Measurements from ENCODE around the gene OTP. TPM values are rescaled to one million over a fixed set of nuclear protein-coding genes. Genes with fewer than 3 reads are reported as not detected.

Gene OTP
- total RNA-seq, 1 donor from 2014 or later: 0.16 TPM

GRCh38 chr5:77649776-77650175 lies 11.3 kb upstream of the OTP start:
- Histone ChIP-seq H3K4me1 (ENCODE audit: insufficient read depth, low read length) (peaks cover 3% of the 10 kb centered on the region), H3K27ac (ENCODE audit: low read depth, low read length) (no peak overlapping the region), H2AFZ (ENCODE audit: low read depth, low read length) (no peak overlapping the region), H4K20me1 (ENCODE audit: insufficient read depth, low read length) (peaks cover 2% of the 10 kb centered on the region), H3K9me3 (ENCODE audit: insufficient read depth, low read depth, low read length) (no peaks in the 10 kb centered on the region), H3K36me3 (ENCODE audit: insufficient read depth, low read length) (no peaks in the 10 kb centered on the region), H3K4me3 (ENCODE audit: insufficient read depth, low read depth, low read length) (no peak overlapping the region), H3K9ac (ENCODE audit: low read length) (no peak overlapping the region), H3K27me3 (ENCODE audit: insufficient read depth, low read length) (peaks cover 73% of the 10 kb centered on the region), H3K79me2 (ENCODE audit: insufficient read depth, low read length) (no peaks in the 10 kb centered on the region), H3K4me2 (ENCODE audit: low read length) (no peak overlapping the region)
- no peak for DNase-seq (ENCODE audit: low read depth)
- H3K4me3 Mint-ChIP-seq (ENCODE audit: unreplicated experiment): no peak overlapping the region
- no peak overlapping the region for H3K27ac Mint-ChIP-seq (ENCODE audit: unreplicated experiment)
- H3K9me3 Mint-ChIP-seq (ENCODE audit: unreplicated experiment): peaks cover 8% of the 10 kb centered on the region
- TF ChIP-seq, protein P1, sequence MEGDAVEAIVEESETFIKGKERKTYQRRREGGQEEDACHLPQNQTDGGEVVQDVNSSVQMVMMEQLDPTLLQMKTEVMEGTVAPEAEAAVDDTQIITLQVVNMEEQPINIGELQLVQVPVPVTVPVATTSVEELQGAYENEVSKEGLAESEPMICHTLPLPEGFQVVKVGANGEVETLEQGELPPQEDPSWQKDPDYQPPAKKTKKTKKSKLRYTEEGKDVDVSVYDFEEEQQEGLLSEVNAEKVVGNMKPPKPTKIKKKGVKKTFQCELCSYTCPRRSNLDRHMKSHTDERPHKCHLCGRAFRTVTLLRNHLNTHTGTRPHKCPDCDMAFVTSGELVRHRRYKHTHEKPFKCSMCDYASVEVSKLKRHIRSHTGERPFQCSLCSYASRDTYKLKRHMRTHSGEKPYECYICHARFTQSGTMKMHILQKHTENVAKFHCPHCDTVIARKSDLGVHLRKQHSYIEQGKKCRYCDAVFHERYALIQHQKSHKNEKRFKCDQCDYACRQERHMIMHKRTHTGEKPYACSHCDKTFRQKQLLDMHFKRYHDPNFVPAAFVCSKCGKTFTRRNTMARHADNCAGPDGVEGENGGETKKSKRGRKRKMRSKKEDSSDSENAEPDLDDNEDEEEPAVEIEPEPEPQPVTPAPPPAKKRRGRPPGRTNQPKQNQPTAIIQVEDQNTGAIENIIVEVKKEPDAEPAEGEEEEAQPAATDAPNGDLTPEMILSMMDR (IDR thresholded peaks at IDR 0.05; ENCODE audit: insufficient read depth, low read depth, low read length): no peak
- no peak for TF ChIP-seq EZH2 (IDR thresholded peaks at IDR 0.05; ENCODE audit: insufficient read depth, low read length)
- H3K36me3 Mint-ChIP-seq (ENCODE audit: low read depth, unreplicated experiment): peaks cover 2% of the 10 kb centered on the region
- H3K4me1 Mint-ChIP-seq (ENCODE audit: low read depth, unreplicated experiment): no peaks in the 10 kb centered on the region
- FAIRE-seq: no peak
- H3K27me3 Mint-ChIP-seq (ENCODE audit: low read depth, unreplicated experiment): peaks cover 75% of the 10 kb centered on the region

GRCh38 chr5:77645995-77646639 lies 7.6 kb upstream of the OTP start:
- H3K9me3 ChIP-seq (ENCODE audit: insufficient read depth, low read depth, low read length): no peaks in the 10 kb centered on the region
- H3K4me3 ChIP-seq (ENCODE audit: insufficient read depth, low read depth, low read length): no peak overlapping the region
- no peaks in the 10 kb centered on the region for H3K79me2 ChIP-seq (ENCODE audit: insufficient read depth, low read length)
- peaks cover 98% of the 10 kb centered on the region for H3K27me3 ChIP-seq (ENCODE audit: insufficient read depth, low read length)
- Mint-ChIP-seq H3K27ac (ENCODE audit: unreplicated experiment) (no peak overlapping the region), H3K27me3 (ENCODE audit: low read depth, unreplicated experiment) (peaks cover 85% of the 10 kb centered on the region), H3K4me1 (ENCODE audit: low read depth, unreplicated experiment) (peaks cover 2% of the 10 kb centered on the region), H3K36me3 (ENCODE audit: low read depth, unreplicated experiment) (peaks cover 4% of the 10 kb centered on the region), H3K9me3 (ENCODE audit: unreplicated experiment) (peaks cover 8% of the 10 kb centered on the region), H3K4me3 (ENCODE audit: unreplicated experiment) (peak overlapping the region; percentile 45)
- FAIRE-seq (no peak), DNase-seq (ENCODE audit: low read depth) (no peak)
- H4K20me1 ChIP-seq (ENCODE audit: insufficient read depth, low read length): peaks cover 18% of the 10 kb centered on the region
- H3K36me3 ChIP-seq (ENCODE audit: insufficient read depth, low read length): no peaks in the 10 kb centered on the region
- no peak overlapping the region for H3K27ac ChIP-seq (ENCODE audit: low read depth, low read length)
- no peak overlapping the region for H3K9ac ChIP-seq (ENCODE audit: low read length)
- no peak overlapping the region for H3K4me2 ChIP-seq (ENCODE audit: low read length)
- TF ChIP-seq, protein P1 (IDR thresholded peaks at IDR 0.05; ENCODE audit: insufficient read depth, low read depth, low read length): no peak
- TF ChIP-seq EZH2 (IDR thresholded peaks at IDR 0.05; ENCODE audit: insufficient read depth, low read length): no peak
- no peak overlapping the region for H2AFZ ChIP-seq (ENCODE audit: low read depth, low read length)
- peaks cover 3% of the 10 kb centered on the region for H3K4me1 ChIP-seq (ENCODE audit: insufficient read depth, low read length)
